Transverse colon (tissue), 3 donors: ENCODE results near the gene IFIH1.

ENCODE experiments used
- POLR2A ChIP-seq: fragments of 450-650 bp; IDR thresholded peaks from one replicate; pipeline ENCODE4 v1.6.1; 2016; ENCODE audit warnings: antibody characterized with exemption, mild to moderate bottlenecking, moderate library complexity
- TF ChIP-seq, protein P1 (sequence below), 5 experiments: fragments of 200-600 bp in 3 of 5; fragments of 450-650 bp in 2 of 5; sonication (generic) in 3 of 5; IDR thresholded peaks; 1 replicate in 2 of 5; 2 replicates in 3 of 5; pipeline ENCODE4 v1.5.1; 2016 to 2017; ENCODE audit warnings: antibody characterized with exemption in 5 of 5, inconsistent platforms in 3 of 5, mild to moderate bottlenecking in 2 of 5, moderate library complexity in 1 of 5

DNA sequence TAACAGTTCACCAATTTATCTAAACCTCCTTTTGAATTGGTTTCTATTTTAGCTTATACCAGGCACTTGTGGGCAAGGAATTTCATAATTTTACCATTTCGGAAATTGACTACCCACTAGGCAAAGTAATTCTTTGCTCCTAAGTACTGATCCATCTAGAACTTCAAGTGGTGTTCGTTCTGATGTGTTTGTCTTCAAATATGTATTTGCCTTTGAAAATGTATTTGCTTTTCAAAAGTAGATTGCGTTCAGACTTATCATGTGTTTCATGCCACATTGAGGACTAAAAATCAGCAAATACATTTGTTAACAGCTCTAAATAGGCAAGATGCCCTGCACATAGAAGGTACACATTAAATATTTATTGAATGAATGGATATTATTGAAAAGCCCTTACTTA lies 26.7 kb downstream of the IFIH1 start:
- TF ChIP-seq, protein P1, sequence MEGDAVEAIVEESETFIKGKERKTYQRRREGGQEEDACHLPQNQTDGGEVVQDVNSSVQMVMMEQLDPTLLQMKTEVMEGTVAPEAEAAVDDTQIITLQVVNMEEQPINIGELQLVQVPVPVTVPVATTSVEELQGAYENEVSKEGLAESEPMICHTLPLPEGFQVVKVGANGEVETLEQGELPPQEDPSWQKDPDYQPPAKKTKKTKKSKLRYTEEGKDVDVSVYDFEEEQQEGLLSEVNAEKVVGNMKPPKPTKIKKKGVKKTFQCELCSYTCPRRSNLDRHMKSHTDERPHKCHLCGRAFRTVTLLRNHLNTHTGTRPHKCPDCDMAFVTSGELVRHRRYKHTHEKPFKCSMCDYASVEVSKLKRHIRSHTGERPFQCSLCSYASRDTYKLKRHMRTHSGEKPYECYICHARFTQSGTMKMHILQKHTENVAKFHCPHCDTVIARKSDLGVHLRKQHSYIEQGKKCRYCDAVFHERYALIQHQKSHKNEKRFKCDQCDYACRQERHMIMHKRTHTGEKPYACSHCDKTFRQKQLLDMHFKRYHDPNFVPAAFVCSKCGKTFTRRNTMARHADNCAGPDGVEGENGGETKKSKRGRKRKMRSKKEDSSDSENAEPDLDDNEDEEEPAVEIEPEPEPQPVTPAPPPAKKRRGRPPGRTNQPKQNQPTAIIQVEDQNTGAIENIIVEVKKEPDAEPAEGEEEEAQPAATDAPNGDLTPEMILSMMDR (IDR thresholded peaks at IDR 0.05) = no peak
- TF ChIP-seq POLR2A = no peak
